DND-41 (cell line): ENCODE results near the gene DAB1.

ENCODE experiments used
- EZH2 ChIP-seq: IDR thresholded peaks from 3 replicates; pipeline ENCODE4 v1.6.1; 2012; ENCODE audit warnings: borderline replicate concordance, low read depth, mild to moderate bottlenecking, moderate library complexity, low read length, inconsistent platforms; ENCODE audit not compliant: severe bottlenecking
- TF ChIP-seq, protein P1 (sequence below): IDR thresholded peaks from 2 replicates; pipeline ENCODE4 v1.5.1; 2012; ENCODE audit warnings: borderline replicate concordance, low read length, moderate library complexity, mild to moderate bottlenecking; ENCODE audit not compliant: poor library complexity, severe bottlenecking; ENCODE audit errors: extremely low read depth

DNA sequence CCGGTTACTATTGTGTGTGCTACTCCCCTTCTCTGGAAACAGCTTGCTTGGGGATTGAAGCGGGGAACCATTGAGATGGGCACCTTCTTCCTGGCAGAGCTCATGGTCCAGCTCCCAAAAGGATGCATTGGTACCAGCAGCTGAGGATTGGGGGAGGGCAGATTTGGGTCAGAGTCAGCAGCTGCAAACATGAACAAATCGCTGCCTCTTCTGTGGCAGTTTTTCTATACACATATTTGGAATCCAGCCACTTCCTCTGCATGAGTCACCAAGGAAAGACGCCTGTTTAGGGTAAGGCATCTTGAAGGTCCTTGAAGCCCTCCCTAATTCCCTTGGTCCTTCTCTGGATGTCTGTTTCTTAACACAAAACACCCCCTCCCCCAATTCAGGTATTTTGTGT is 104.7 kb downstream of the DAB1 start:
- no peak for TF ChIP-seq EZH2
- TF ChIP-seq, protein P1, sequence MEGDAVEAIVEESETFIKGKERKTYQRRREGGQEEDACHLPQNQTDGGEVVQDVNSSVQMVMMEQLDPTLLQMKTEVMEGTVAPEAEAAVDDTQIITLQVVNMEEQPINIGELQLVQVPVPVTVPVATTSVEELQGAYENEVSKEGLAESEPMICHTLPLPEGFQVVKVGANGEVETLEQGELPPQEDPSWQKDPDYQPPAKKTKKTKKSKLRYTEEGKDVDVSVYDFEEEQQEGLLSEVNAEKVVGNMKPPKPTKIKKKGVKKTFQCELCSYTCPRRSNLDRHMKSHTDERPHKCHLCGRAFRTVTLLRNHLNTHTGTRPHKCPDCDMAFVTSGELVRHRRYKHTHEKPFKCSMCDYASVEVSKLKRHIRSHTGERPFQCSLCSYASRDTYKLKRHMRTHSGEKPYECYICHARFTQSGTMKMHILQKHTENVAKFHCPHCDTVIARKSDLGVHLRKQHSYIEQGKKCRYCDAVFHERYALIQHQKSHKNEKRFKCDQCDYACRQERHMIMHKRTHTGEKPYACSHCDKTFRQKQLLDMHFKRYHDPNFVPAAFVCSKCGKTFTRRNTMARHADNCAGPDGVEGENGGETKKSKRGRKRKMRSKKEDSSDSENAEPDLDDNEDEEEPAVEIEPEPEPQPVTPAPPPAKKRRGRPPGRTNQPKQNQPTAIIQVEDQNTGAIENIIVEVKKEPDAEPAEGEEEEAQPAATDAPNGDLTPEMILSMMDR = no peak
